ENCODE results near the gene DCDC2B. TPM values are rescaled to one million over a fixed set of nuclear protein-coding genes. Genes with fewer than 3 reads are reported as not detected.

Gene DCDC2B
- total RNA-seq, 1 experiment from 2014 or later: not detected

DNA sequence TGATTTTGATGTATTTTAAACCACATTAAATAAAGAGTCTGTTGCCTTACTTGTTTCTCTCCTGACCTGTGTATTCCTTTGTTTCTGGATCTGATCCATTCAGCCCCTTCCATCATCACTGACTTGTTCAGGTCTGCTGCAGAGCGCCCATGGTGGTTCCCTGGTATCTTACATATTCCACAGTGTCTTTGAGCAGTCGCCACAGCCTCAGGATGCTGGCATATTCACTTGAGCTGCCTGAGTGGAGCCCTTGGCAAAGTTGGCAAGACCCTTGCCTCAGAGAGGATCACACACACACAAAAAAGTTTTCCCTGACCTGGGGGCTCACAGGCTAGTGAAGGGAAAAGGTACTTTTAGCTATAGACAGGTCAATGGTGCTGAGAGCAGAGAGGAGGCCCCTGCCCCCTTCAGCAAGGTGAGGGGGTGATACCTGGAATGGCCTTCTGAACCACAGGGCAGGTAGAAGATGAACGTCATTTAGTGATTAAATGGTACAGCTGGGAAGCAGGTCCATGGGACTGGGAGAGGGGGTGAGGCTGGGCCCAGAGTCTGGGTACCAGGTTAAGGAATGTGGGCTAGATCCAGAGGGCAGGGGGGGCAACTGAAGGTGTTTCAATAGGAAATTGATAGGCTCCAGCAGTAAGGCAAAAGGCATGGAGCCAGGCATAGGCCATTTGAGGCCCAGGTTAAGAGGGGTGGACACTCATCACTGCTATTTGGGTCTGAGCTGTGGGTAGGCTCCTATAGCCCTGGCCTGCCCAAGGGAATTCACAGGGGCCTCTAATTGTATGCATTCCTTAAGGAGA, 10.4 kb upstream of the DCDC2B start:
- peaks cover 43% of the 10 kb centered on the region for H3K4me1 ChIP-seq (ENCODE audit: low read length)
- H3K9me2 ChIP-seq (replicated peaks; ENCODE audit: insufficient read depth, low read length): no peaks in the 10 kb centered on the region
- H3K4me3 ChIP-seq (ENCODE audit: low read length): no peak overlapping the region
- H3K79me2 ChIP-seq (ENCODE audit: low read length): peaks cover 10% of the 10 kb centered on the region; the same call in 1 of the 2 replicates
- no peaks in the 10 kb centered on the region for H3K27me3 ChIP-seq (ENCODE audit: low read length)
- no peaks in the 10 kb centered on the region for H4K20me1 ChIP-seq (ENCODE audit: insufficient read depth, low read depth, low read length)
- no peaks in the 10 kb centered on the region for H3K36me3 ChIP-seq (ENCODE audit: insufficient read depth, low read length)
- H3K4me2 ChIP-seq (ENCODE audit: low read depth, low read length, poor library complexity, severe bottlenecking): peak overlapping the region; percentile 87
- no peaks in the 10 kb centered on the region for H3K9me3 ChIP-seq (ENCODE audit: low read length)
- no peak overlapping the region for H2AFZ ChIP-seq (ENCODE audit: low read length)
- no peak for DNase-seq
- H3K9ac ChIP-seq (ENCODE audit: low read length): peak overlapping the region; percentile 81; the same call in 1 of the 2 replicates
- 0 out of 2 replicates have a peak overlapping the region, but pooled peaks have one; percentile 70 for H3K27ac ChIP-seq (ENCODE audit: low read length)

DNA sequence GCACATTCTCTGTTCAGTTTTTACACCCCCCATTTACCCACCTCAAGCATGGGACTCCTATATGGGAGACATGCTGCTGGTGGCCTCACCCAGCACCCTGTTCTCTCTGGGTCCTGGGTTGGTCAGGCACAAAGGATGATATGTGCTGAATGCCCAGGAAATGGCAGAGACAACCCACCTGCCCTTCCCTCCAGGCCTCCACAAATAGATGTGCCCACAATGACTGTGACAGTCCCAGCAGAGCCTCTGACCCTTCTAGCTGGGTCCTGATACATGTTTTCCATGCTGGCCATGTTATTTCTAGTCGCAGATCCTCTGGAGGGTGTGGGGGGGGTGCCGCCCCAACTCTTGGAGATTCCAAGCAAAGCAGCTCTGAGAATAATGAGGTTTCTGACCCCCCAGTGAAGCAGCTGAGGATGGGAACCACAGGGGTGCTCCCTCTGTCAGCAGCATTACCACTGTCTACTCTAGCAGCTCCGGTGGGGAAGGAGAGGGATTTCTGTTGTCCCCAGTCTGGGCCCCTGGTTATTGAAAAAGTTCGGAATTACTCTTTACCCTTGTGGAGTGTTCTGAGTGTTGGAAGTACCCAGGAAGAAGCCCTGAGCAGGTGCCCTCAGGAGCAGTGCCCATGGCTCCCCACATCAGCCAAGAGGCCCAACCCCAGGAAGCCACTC, 9.7 kb upstream of the DCDC2B start:
- peak overlapping the region; percentile 87 for H3K4me2 ChIP-seq (ENCODE audit: low read depth, low read length, poor library complexity, severe bottlenecking)
- H3K27ac ChIP-seq (ENCODE audit: low read length): peak overlapping the region; percentile 70
- peaks cover 10% of the 10 kb centered on the region; the same call in 1 of the 2 replicates for H3K79me2 ChIP-seq (ENCODE audit: low read length)
- no peak overlapping the region for H2AFZ ChIP-seq (ENCODE audit: low read length)
- no peaks in the 10 kb centered on the region for H3K9me3 ChIP-seq (ENCODE audit: low read length)
- peaks cover 43% of the 10 kb centered on the region for H3K4me1 ChIP-seq (ENCODE audit: low read length)
- H3K4me3 ChIP-seq (ENCODE audit: low read length): peak overlapping the region; percentile 76; the same call in 1 of the 2 replicates
- H3K9ac ChIP-seq (ENCODE audit: low read length): peak overlapping the region; percentile 81
- H3K9me2 ChIP-seq (replicated peaks; ENCODE audit: insufficient read depth, low read length): no peaks in the 10 kb centered on the region
- no peaks in the 10 kb centered on the region for H3K36me3 ChIP-seq (ENCODE audit: insufficient read depth, low read length)
- H4K20me1 ChIP-seq (ENCODE audit: insufficient read depth, low read depth, low read length): no peaks in the 10 kb centered on the region
- DNase-seq: no peak
- H3K27me3 ChIP-seq (ENCODE audit: low read length): no peaks in the 10 kb centered on the region

DNA sequence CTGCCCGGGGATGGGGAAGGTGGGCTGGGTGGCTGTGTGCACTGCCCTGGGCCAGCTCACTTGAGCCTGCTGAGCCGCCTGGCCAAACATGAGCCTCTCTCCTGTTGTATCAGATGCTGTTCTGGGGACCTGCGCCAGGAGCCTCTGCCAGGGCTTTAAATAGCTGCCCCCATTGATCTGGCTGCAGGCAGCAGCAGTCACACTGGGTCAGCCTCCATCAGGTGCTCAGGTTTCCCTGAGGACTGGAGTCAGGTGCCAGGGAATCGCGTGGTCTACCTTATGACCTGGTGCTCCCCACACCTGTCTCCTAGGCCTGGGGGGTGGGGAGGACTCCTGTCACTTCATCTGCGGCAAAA, 9.2 kb upstream of the DCDC2B start:
- peaks cover 10% of the 10 kb centered on the region; the same call in 1 of the 2 replicates for H3K79me2 ChIP-seq (ENCODE audit: low read length)
- H3K27ac ChIP-seq (ENCODE audit: low read length): peak overlapping the region; percentile 70
- H3K4me1 ChIP-seq (ENCODE audit: low read length): peaks cover 43% of the 10 kb centered on the region
- peak overlapping the region; percentile 76; the same call in 1 of the 2 replicates for H3K4me3 ChIP-seq (ENCODE audit: low read length)
- peak overlapping the region; percentile 87 for H3K4me2 ChIP-seq (ENCODE audit: low read depth, low read length, poor library complexity, severe bottlenecking)
- no peaks in the 10 kb centered on the region for H3K36me3 ChIP-seq (ENCODE audit: insufficient read depth, low read length)
- peak overlapping the region; percentile 81 for H3K9ac ChIP-seq (ENCODE audit: low read length)
- no peak overlapping the region for H2AFZ ChIP-seq (ENCODE audit: low read length)
- no peaks in the 10 kb centered on the region for H3K27me3 ChIP-seq (ENCODE audit: low read length)
- H4K20me1 ChIP-seq (ENCODE audit: insufficient read depth, low read depth, low read length): no peaks in the 10 kb centered on the region
- no peaks in the 10 kb centered on the region for H3K9me3 ChIP-seq (ENCODE audit: low read length)
- no peaks in the 10 kb centered on the region for H3K9me2 ChIP-seq (replicated peaks; ENCODE audit: insufficient read depth, low read length)
- DNase-seq: no peak

DNA sequence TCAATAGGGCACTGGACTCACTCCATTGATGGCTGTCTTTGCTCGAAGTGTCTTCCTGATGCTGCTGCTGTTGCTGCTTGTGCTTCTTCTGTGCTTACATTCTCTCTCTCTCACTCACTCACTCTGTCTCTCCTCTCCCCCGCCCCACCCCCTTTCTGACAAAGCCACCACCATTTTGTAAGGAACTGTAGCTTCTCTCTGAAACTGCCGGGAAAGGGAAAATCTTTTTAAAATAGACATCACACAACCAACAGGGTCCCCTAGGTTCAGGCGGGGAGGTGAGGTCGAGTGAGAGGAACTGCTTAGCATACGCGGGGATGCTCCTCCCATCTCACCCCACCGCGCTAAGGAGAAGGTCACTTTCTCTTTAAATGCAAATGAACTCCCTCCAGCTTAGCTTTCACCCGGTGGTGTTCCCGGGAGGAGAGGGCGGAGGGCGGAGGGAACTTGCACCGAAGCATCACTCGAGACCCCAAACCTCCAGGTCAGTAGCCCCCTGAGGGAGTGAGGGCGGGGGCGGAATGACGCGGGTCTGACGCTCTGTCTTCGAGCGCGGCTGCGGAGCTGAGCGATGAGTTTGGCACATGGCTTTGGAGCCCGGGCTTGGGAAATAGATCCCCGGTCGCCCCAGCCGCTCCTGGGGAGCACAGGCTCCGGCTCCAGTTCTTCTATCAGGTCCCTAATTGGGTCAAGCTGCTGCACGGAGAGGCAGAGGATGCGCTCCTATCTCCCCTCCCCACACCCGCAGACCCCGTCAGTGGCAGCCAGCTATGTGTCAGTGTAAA, 8.5 kb upstream of the DCDC2B start, which contains the start of gene CCDC28B:
Gene CCDC28B (plus strand): TSS at position 370 of the 785 bp plus-strand sequence. CDS start 1,341 bp downstream, outside the sequence.
- Histone ChIP-seq H3K9me2 (replicated peaks; ENCODE audit: insufficient read depth, low read length) (no peaks in the 10 kb centered on the region), H3K36me3 (ENCODE audit: insufficient read depth, low read length) (no peaks in the 10 kb centered on the region), H3K27ac (ENCODE audit: low read length) (peak within 1 kb of the TSS; percentile 70), H4K20me1 (ENCODE audit: insufficient read depth, low read depth, low read length) (no peaks in the 10 kb centered on the region), H3K79me2 (ENCODE audit: low read length) (peaks cover 10% of the 10 kb centered on the region; the same call in 1 of the 2 replicates), H2AFZ (ENCODE audit: low read length) (peak within 1 kb of the TSS; percentile 85), H3K9me3 (ENCODE audit: low read length) (no peaks in the 10 kb centered on the region), H3K4me2 (ENCODE audit: low read depth, low read length, poor library complexity, severe bottlenecking) (peak within 1 kb of the TSS; percentile 87), H3K27me3 (ENCODE audit: low read length) (no peaks in the 10 kb centered on the region), H3K4me3 (ENCODE audit: low read length) (peak within 1 kb of the TSS; percentile 76), H3K9ac (ENCODE audit: low read length) (peak within 1 kb of the TSS; percentile 81), H3K4me1 (ENCODE audit: low read length) (peaks cover 46% of the 10 kb centered on the region)
- peak; percentile 82 for DNase-seq

DNA sequence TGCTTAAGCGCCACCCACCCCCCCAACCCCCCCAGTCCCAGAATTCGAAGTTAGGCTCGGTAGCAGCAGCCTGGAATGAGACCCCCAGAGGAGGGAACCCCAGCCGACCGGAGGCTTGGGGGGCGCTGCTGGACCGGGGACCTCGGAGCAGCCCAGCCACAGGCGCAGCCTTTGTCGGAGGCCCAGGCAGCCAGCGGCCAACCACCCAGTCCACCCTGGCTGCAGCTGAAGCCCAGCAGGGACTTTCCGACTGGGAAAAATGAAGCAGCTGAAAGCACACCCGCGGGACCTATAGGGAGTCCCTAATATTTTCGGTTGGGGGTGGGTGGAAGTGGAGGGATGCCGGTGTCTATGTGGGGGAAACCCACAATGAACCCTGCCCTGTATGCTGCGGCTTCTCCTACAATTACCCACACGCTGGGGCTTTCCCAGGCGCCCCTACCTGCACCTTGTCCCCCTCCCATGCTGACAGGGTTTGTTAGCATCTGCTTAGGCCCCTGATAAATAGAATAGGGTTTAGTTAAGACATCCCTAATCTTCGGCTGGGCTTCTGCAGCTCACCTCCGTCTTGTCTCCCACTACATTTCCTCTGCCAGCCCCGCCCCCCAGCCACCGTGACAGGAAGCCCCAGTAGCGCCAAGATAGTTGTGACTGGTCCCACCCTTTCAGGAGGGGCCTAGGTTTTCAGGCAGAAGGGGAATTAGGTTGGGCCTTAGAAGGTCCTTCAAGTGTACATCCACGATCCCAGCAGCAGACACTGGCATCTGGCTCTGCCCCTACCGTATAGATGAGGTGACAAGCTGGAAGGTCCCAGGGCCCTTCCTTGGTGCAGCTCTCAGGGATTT, 7.7 kb upstream of the DCDC2B start:
- no peaks in the 10 kb centered on the region for H3K36me3 ChIP-seq (ENCODE audit: insufficient read depth, low read length)
- H4K20me1 ChIP-seq (ENCODE audit: insufficient read depth, low read depth, low read length): 0 out of 2 replicates have a peak, but pooled peaks cover under 1% of the 10 kb centered on the region
- peak overlapping the region; percentile 87 for H3K4me2 ChIP-seq (ENCODE audit: low read depth, low read length, poor library complexity, severe bottlenecking)
- peak; percentile 88 for DNase-seq
- H3K27me3 ChIP-seq (ENCODE audit: low read length): no peaks in the 10 kb centered on the region
- no peaks in the 10 kb centered on the region for H3K9me3 ChIP-seq (ENCODE audit: low read length)
- H3K27ac ChIP-seq (ENCODE audit: low read length): peak overlapping the region; percentile 70
- H3K79me2 ChIP-seq (ENCODE audit: low read length): peaks cover 10% of the 10 kb centered on the region; the same call in 1 of the 2 replicates
- peak overlapping the region; percentile 81 for H3K9ac ChIP-seq (ENCODE audit: low read length)
- H3K9me2 ChIP-seq (replicated peaks; ENCODE audit: insufficient read depth, low read length): no peaks in the 10 kb centered on the region
- H3K4me3 ChIP-seq (ENCODE audit: low read length): peak overlapping the region; percentile 76
- peak overlapping the region; percentile 48; the same call in 1 of the 2 replicates for H2AFZ ChIP-seq (ENCODE audit: low read length)
- peaks cover 51% of the 10 kb centered on the region for H3K4me1 ChIP-seq (ENCODE audit: low read length)

DNA sequence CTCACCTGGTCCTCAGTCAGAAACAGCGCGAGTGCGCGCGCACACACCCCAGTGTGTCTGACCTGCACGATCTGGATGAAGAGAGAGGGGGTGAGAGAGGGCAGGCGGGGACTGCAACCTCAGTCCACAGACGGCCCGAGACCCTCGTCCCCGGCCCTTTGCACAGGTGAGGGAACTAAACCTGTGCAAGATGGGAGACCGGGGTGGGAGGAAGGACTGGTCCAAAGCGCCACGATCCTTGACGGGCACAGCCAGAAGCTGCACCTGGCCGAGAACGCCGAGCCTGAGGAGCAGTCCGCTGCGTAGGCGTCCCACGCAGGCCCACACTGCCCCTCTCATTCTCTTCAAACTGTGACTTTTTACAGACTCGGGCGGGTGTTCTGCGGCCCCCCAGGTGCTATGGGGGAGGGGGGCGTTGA, 3.9 kb upstream of the DCDC2B start:
- no peaks in the 10 kb centered on the region for H3K9me3 ChIP-seq (ENCODE audit: low read length)
- peaks cover 12% of the 10 kb centered on the region; the same call in 1 of the 2 replicates for H4K20me1 ChIP-seq (ENCODE audit: insufficient read depth, low read depth, low read length)
- H3K9me2 ChIP-seq (replicated peaks; ENCODE audit: insufficient read depth, low read length): no peaks in the 10 kb centered on the region
- peak overlapping the region; percentile 95 for H3K4me2 ChIP-seq (ENCODE audit: low read depth, low read length, poor library complexity, severe bottlenecking)
- no peaks in the 10 kb centered on the region for H3K36me3 ChIP-seq (ENCODE audit: insufficient read depth, low read length)
- H2AFZ ChIP-seq (ENCODE audit: low read length): no peak overlapping the region
- peaks cover 10% of the 10 kb centered on the region; the same call in 1 of the 2 replicates for H3K79me2 ChIP-seq (ENCODE audit: low read length)
- no peak overlapping the region for H3K27ac ChIP-seq (ENCODE audit: low read length)
- no peaks in the 10 kb centered on the region for H3K27me3 ChIP-seq (ENCODE audit: low read length)
- H3K4me1 ChIP-seq (ENCODE audit: low read length): peaks cover 64% of the 10 kb centered on the region
- no peak for DNase-seq
- H3K9ac ChIP-seq (ENCODE audit: low read length): peak overlapping the region; percentile 85; the same call in 1 of the 2 replicates
- peak overlapping the region; percentile 84 for H3K4me3 ChIP-seq (ENCODE audit: low read length)

Measured in Karpas-422 (cell line).